RWPE1 (cell line): ENCODE results near the gene CAPN11.

Source experiments
- CTCF ChIA-PET: fragments of 350-600 bp; sonication (Branson Sonifier 250); formaldehyde crosslinking; extraction: SDS; loops from one replicate; lab custom pipeline; 2021; lab: Yijun Ruan, JAX
- POLR2A ChIA-PET: fragments of 400-600 bp; formaldehyde crosslinking; extraction: SDS; loops from one replicate; lab custom pipeline; 2020; ENCODE audit warnings: antibody characterized with exemption; ENCODE audit not compliant: low non-redundant PET; lab: Yijun Ruan, JAX
- DNase-seq: peaks from one replicate; pipeline ENCODE4 v3.0.0; 2012; ENCODE audit warnings: low spot score
- H3K27ac ChIP-seq: fragments of 450-650 bp; 2 replicates; pipeline ENCODE4 v1.5.1; 2017
- CTCF ChIP-seq: fragments of 450-650 bp; conservative IDR thresholded peaks from 2 replicates; pipeline ENCODE4 v1.5.1; 2017; ENCODE audit warnings: low read depth, mild to moderate bottlenecking

Gene CAPN11

GRCh38 chr6:44223319-44224028, 64.9 kb downstream of the CAPN11 start, which contains the start of gene SLC29A1:
Gene SLC29A1 (plus strand): TSS chr6:44223595. CDS start chr6:44227314, 3,719 bp downstream.
- CTCF ChIA-PET: interaction anchor here (0.6 to 2.7 kb wide), 4 partner anchors 10 to 51 kb away, joined by 3 to 11 read pairs (median 5); no protein-coding TSS in a partner anchor
- H3K27ac ChIP-seq: peak within 1 kb of the TSS; percentile 86
- 0 out of 2 replicates have a peak, but pooled peaks have one; percentile 11 for TF ChIP-seq CTCF
- POLR2A ChIA-PET: interaction anchor here (0.5 to 0.6 kb wide), 3 partner anchors 10 to 280 kb away, joined by 3 read pairs; no protein-coding TSS in a partner anchor
- DNase-seq: peak; percentile 87

- DNase-seq: no peak
- ChIA-PET CTCF (interaction anchor here (0.6 to 2.7 kb wide), 3 partner anchors 10 to 273 kb away, joined by 4 to 11 read pairs (median 5); no protein-coding TSS in a partner anchor), POLR2A (no interaction called here)
- H3K27ac ChIP-seq: peak overlapping the region; percentile 86
- TF ChIP-seq CTCF: no peak
These were observed 65.7 kb downstream of the CAPN11 start for GRCh38 chr6:44224029-44224964.

- H3K27ac ChIP-seq: peak overlapping the region; percentile 86
- POLR2A ChIA-PET: no interaction called here
These were observed 66.3 kb downstream of the CAPN11 start for GRCh38 chr6:44224965-44225305.

GRCh38 chr6:44225579-44226325, 67.1 kb downstream of the CAPN11 start:
- peak overlapping the region; percentile 90 for H3K27ac ChIP-seq
- no peak for TF ChIP-seq CTCF
- ChIA-PET POLR2A (no interaction called here), CTCF (interaction anchor here (1.0 kb wide), 1 partner anchor 147 kb away, joined by 3 read pairs; no protein-coding TSS in a partner anchor)
- no peak for DNase-seq

More at GRCh38 chr6:44224965-44225305, 66.3 kb downstream of the CAPN11 start:
- DNase-seq: no peak
- CTCF ChIA-PET: interaction anchor here (0.6 to 2.7 kb wide), 3 partner anchors 9 to 273 kb away, joined by 3 to 11 read pairs (median 4); no protein-coding TSS in a partner anchor
- no peak for TF ChIP-seq CTCF

GRCh38 chr6:44226368-44227147, 67.9 kb downstream of the CAPN11 start:
- TF ChIP-seq CTCF: no peak
- peak overlapping the region; percentile 90 for H3K27ac ChIP-seq
- POLR2A ChIA-PET: no interaction called here
- CTCF ChIA-PET: interaction anchor here (1.0 kb wide), 1 partner anchor 11 kb away, joined by 5 read pairs; no protein-coding TSS in a partner anchor
- DNase-seq: no peak
